ENCODE measurements around the gene GPX2. TPM values are rescaled to one million over a fixed set of nuclear protein-coding genes. Genes with fewer than 3 reads are reported as not detected.

Gene GPX2
- total and polyA plus RNA-seq, 4 donors, result 6.9 to 1,067 (median 325) TPM

- Histone ChIP-seq H3K4me3 (ENCODE audit: low read depth in 1 of 3, low read length in 3 of 3) (no peak overlapping the region), H3K4me1 (ENCODE audit: control insufficient read depth in 4 of 4, insufficient read depth in 4 of 4, low read length in 3 of 4) (peaks cover 4 to 14% (median 13%) of the 10 kb centered on the region in 4 donors), H3K27ac (ENCODE audit: low read depth in 1 of 2, low read length in 2 of 2) (no peak overlapping the region), H3K27me3 (ENCODE audit: control insufficient read depth in 4 of 4, insufficient read depth in 4 of 4, low read length in 3 of 4) (no peaks in the 10 kb centered on the region), H3K9ac (ENCODE audit: low read depth in 1 of 2, low read length in 2 of 2) (no peak overlapping the region), H3K36me3 (ENCODE audit: control insufficient read depth in 4 of 4, insufficient read depth in 3 of 4, low read depth in 1 of 4, low read length in 3 of 4) (no peaks in the 10 kb centered on the region), H3K9me3 (ENCODE audit: control insufficient read depth in 4 of 4, low read length in 3 of 4) (no peaks in the 10 kb centered on the region)
- TF ChIP-seq TAF1 (conservative IDR thresholded peaks at IDR 0.05), result no peak
- TF ChIP-seq NR2F2 (IDR thresholded peaks at IDR 0.05), result no peak
- no peak for TF ChIP-seq ZBTB33 (IDR thresholded peaks at IDR 0.05)
- TF ChIP-seq CTCF (IDR thresholded peaks at IDR 0.05; ENCODE audit: low read depth, low read length, missing input control), result no peak
- no peak for TF ChIP-seq EGR1 (IDR thresholded peaks at IDR 0.05; ENCODE audit: low read depth in 2 of 2)
- no peak for TF ChIP-seq HNF4G (IDR thresholded peaks at IDR 0.05)
- no peak for TF ChIP-seq RXRA (IDR thresholded peaks at IDR 0.05)
- TF ChIP-seq HNF4A (conservative IDR thresholded peaks at IDR 0.05), result no peak
- TF ChIP-seq SP1 (IDR thresholded peaks at IDR 0.05), result no peak
- TF ChIP-seq FOXA1 (IDR thresholded peaks at IDR 0.05), result no peak
- TF ChIP-seq YY1 (IDR thresholded peaks at IDR 0.05), result no peak
- TF ChIP-seq GABPA (IDR thresholded peaks at IDR 0.05 in 1 of 2, conservative IDR thresholded peaks at IDR 0.05 in 1 of 2), result no peak
- no peak for TF ChIP-seq REST (IDR thresholded peaks at IDR 0.05)
- TF ChIP-seq ATF3 (IDR thresholded peaks at IDR 0.05), result no peak
- no peak for TF ChIP-seq JUND (IDR thresholded peaks at IDR 0.05)
- WGBS, result 80% methylated on average over 8 of the region's 8 CpGs
- DNase-seq (ENCODE audit: low spot score), result no peak
Observed at GRCh38 chr14:64974563-64974962, 32.0 kb upstream of the GPX2 start.

GRCh38 chr14:64973826-64974225 is 31.3 kb upstream of the GPX2 start:
- WGBS, result 98% methylated on average over 9 of the region's 9 CpGs
- H3K4me3 ChIP-seq (ENCODE audit: low read depth in 1 of 3, low read length in 3 of 3), result no peak overlapping the region
- no peak for DNase-seq (ENCODE audit: low spot score)
- H3K27me3 ChIP-seq (ENCODE audit: control insufficient read depth in 4 of 4, insufficient read depth in 4 of 4, low read length in 3 of 4), result no peaks in the 10 kb centered on the region
- H3K9me3 ChIP-seq (ENCODE audit: control insufficient read depth in 4 of 4, low read length in 3 of 4), result no peaks in the 10 kb centered on the region
- no peak overlapping the region for H3K9ac ChIP-seq (ENCODE audit: low read depth in 1 of 2, low read length in 2 of 2)
- peaks cover 4 to 14% (median 13%) of the 10 kb centered on the region in 4 donors for H3K4me1 ChIP-seq (ENCODE audit: control insufficient read depth in 4 of 4, insufficient read depth in 4 of 4, low read length in 3 of 4)
- H3K27ac ChIP-seq (ENCODE audit: low read depth in 1 of 2, low read length in 2 of 2), result no peak overlapping the region
- H3K36me3 ChIP-seq (ENCODE audit: control insufficient read depth in 4 of 4, insufficient read depth in 3 of 4, low read depth in 1 of 4, low read length in 3 of 4), result no peaks in the 10 kb centered on the region
- TF ChIP-seq CTCF (IDR thresholded peaks at IDR 0.05; ENCODE audit: low read depth, low read length, missing input control), result no peak
- TF ChIP-seq MAX (IDR thresholded peaks at IDR 0.05), result no peak
- no peak for TF ChIP-seq GABPA (IDR thresholded peaks at IDR 0.05 in 1 of 2, conservative IDR thresholded peaks at IDR 0.05 in 1 of 2)
- TF ChIP-seq NR2F2 (IDR thresholded peaks at IDR 0.05), result no peak
- no peak for TF ChIP-seq REST (IDR thresholded peaks at IDR 0.05)
- TF ChIP-seq FOXA1 (IDR thresholded peaks at IDR 0.05), result no peak
- no peak for TF ChIP-seq ATF3 (IDR thresholded peaks at IDR 0.05)
- no peak for TF ChIP-seq TAF1 (conservative IDR thresholded peaks at IDR 0.05)
- TF ChIP-seq EGR1 (IDR thresholded peaks at IDR 0.05; ENCODE audit: low read depth in 2 of 2), result no peak
- TF ChIP-seq RAD21 (IDR thresholded peaks at IDR 0.05), result no peak
- TF ChIP-seq FOXA2 (IDR thresholded peaks at IDR 0.05), result no peak
- TF ChIP-seq JUND (IDR thresholded peaks at IDR 0.05), result no peak
